Measurements from ENCODE around the gene H1-8.

The H1-8 gene

GRCh38 chr3:129598484-129598883 is 55.5 kb downstream of the H1-8 start:
- Mint-ChIP-seq H3K9me3 (no peaks in the 10 kb centered on the region), H3K4me1 (peaks cover 9 to 19% of the 10 kb centered on the region in 2 donors), H3K27ac (no peak overlapping the region), H3K4me3 (no peak overlapping the region), H3K27me3 (peaks cover 26 to 27% of the 10 kb centered on the region in 2 donors), H3K36me3 (no peaks in the 10 kb centered on the region)
- ATAC-seq (replicated peaks), result no peak
- no peak for DNase-seq

GRCh38 chr3:129599073-129599472 is 56.1 kb downstream of the H1-8 start:
- DNase-seq (no peak), ATAC-seq (replicated peaks) (no peak)
- H3K36me3 Mint-ChIP-seq, result no peaks in the 10 kb centered on the region
- H3K4me3 Mint-ChIP-seq, result no peak overlapping the region
- H3K4me1 Mint-ChIP-seq, result peaks cover 6 to 13% of the 10 kb centered on the region in 2 donors
- peaks cover 25 to 27% of the 10 kb centered on the region in 2 donors for H3K27me3 Mint-ChIP-seq
- H3K27ac Mint-ChIP-seq, result no peak overlapping the region
- H3K9me3 Mint-ChIP-seq, result no peaks in the 10 kb centered on the region

- Mint-ChIP-seq H3K27me3 (peaks cover 26 to 30% of the 10 kb centered on the region in 2 donors), H3K4me3 (no peak overlapping the region), H3K36me3 (no peaks in the 10 kb centered on the region), H3K4me1 (peaks cover 5 to 11% of the 10 kb centered on the region in 2 donors), H3K27ac (no peak overlapping the region), H3K9me3 (no peaks in the 10 kb centered on the region)
- DNase-seq (no peak), ATAC-seq (replicated peaks) (no peak)
Measured at GRCh38 chr3:129599607-129600006, 56.6 kb downstream of the H1-8 start.

- H3K4me1 Mint-ChIP-seq, result peaks cover 5 to 11% of the 10 kb centered on the region in 2 donors
- no peak overlapping the region for H3K4me3 Mint-ChIP-seq
- no peaks in the 10 kb centered on the region for H3K9me3 Mint-ChIP-seq
- no peak overlapping the region for H3K27ac Mint-ChIP-seq
- no peak for ATAC-seq (replicated peaks)
- no peak for DNase-seq
- peaks cover 25 to 26% of the 10 kb centered on the region in 2 donors for H3K27me3 Mint-ChIP-seq
- no peaks in the 10 kb centered on the region for H3K36me3 Mint-ChIP-seq
Measured at GRCh38 chr3:129600348-129600747, 57.4 kb downstream of the H1-8 start.
